Cerebellar cortex (tissue), 1 donor: ENCODE measurements around the gene CPS1.

Experiments
- DNase-seq: peaks from one replicate; pipeline ENCODE4 v3.0.0-alpha.2; 2015; ENCODE audit warnings: low spot score

CPS1 gene

GRCh38 chr2:210556329-210556980 lies at the start of gene CPS1:
Gene CPS1, plus strand, starts transcription at chr2:210556599. Its CDS starts 135 bp downstream, at chr2:210556734.
- no peak for DNase-seq

GRCh38 chr2:210515911-210516310 lies 40.5 kb upstream of the CPS1 start:
- no peak for DNase-seq

GRCh38 chr2:210517264-210517663 lies 39.1 kb upstream of the CPS1 start:
- DNase-seq = no peak

GRCh38 chr2:210519594-210519993 lies 36.8 kb upstream of the CPS1 start:
- no peak for DNase-seq

GRCh38 chr2:210522399-210522798 lies 34.0 kb upstream of the CPS1 start:
- no peak for DNase-seq

GRCh38 chr2:210523650-210524289 lies 32.6 kb upstream of the CPS1 start:
- DNase-seq = no peak

- DNase-seq = no peak
Measured at GRCh38 chr2:210524533-210524932, 31.9 kb upstream of the CPS1 start.

- DNase-seq = no peak
Measured at GRCh38 chr2:210527286-210527685, 29.1 kb upstream of the CPS1 start.

GRCh38 chr2:210528716-210529115 lies 27.7 kb upstream of the CPS1 start:
- no peak for DNase-seq

GRCh38 chr2:210531050-210531449 lies 25.3 kb upstream of the CPS1 start:
- DNase-seq = peak; percentile 3

GRCh38 chr2:210531482-210531881 lies 24.9 kb upstream of the CPS1 start:
- DNase-seq = no peak

GRCh38 chr2:210533389-210533788 lies 23.0 kb upstream of the CPS1 start:
- DNase-seq = no peak

- DNase-seq = no peak
Measured at GRCh38 chr2:210534879-210535278, 21.5 kb upstream of the CPS1 start.

- no peak for DNase-seq
Measured at GRCh38 chr2:210536973-210537650, 19.3 kb upstream of the CPS1 start.

GRCh38 chr2:210539035-210539434 lies 17.4 kb upstream of the CPS1 start:
- DNase-seq = no peak

GRCh38 chr2:210539578-210540416 lies 16.6 kb upstream of the CPS1 start:
- DNase-seq = no peak

GRCh38 chr2:210540471-210540870 lies 15.9 kb upstream of the CPS1 start:
- no peak for DNase-seq

GRCh38 chr2:210540900-210541289 lies 15.5 kb upstream of the CPS1 start:
- DNase-seq = no peak

GRCh38 chr2:210541290-210541902 lies 15.0 kb upstream of the CPS1 start:
- no peak for DNase-seq

- no peak for DNase-seq
Measured at GRCh38 chr2:210544007-210544590, 12.3 kb upstream of the CPS1 start.

GRCh38 chr2:210544831-210545230 lies 11.6 kb upstream of the CPS1 start:
- no peak for DNase-seq
